GM12872 (cell line): Measurements from ENCODE around the gene FBXO45.

Experiments
- CTCF ChIP-seq: IDR thresholded peaks from 3 replicates; pipeline ENCODE4 v1.5.1; 2011; ENCODE audit warnings: low read depth, mild to moderate bottlenecking, low read length, moderate library complexity; ENCODE audit not compliant: insufficient read depth

Gene FBXO45

GRCh38 chr3:196531418-196531817 is 37.0 kb upstream of the FBXO45 start:
- TF ChIP-seq CTCF, result no peak

GRCh38 chr3:196533260-196533681 is 35.2 kb upstream of the FBXO45 start:
- TF ChIP-seq CTCF, result no peak

- peak; percentile 57 for TF ChIP-seq CTCF
Observed at GRCh38 chr3:196537319-196537984, 31.0 kb upstream of the FBXO45 start.

DNA sequence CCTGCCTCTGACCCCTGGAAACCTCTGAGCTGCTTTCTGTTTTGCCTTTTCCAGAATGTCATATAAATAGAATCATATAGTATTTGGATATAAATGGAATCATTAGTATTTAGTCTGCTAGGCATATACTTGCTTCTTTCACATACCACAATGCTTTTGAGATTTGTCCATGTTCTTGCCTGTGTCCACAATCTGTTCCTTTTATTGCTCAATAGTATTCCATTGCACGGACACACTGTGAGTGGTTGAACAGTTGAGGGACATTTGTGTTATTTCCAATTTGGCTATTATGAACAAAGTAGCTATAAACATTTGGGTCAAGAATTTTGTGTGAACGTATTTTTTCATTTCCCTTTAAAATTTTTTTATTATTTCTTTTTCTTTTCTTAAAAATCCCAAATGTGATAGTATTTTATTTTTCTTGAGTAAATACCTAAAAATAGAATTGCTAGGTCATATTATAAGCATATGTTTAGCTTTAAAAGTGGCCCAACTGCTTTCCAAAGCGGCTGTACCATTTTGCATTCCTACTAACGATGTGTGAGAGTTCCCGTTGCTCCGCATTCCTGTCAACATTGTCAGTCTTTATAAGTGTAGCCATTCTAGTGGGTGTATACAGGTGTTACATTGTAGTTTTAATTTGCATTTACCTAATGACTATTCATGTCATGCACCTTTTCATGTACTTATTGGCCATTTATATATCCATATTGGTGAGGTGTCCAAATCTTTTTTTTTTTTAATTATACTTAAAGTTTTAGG is 26.6 kb upstream of the FBXO45 start:
- no peak for TF ChIP-seq CTCF

DNA sequence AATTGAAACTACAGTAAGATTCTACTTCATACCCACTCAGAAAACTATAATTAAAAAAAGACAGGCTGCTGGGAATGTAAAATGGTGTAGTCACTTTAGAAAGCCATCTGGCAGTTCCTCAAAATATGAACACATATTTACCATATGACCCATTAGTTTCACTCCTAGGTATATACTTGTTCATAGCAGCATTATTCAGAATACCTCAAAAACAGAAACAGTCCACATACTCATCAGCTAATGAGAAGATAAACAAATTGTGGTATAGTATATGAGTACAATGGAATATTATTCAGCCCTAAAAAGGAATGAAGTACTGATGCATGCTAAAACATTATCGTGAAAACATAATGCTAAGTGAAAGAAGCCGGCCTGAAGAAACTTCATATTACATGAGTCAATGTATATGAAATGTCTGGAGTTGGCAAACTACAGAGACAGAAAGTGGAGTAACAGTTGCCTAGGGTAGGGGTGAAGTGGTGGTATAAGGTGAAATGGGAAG is 23.9 kb upstream of the FBXO45 start:
- no peak for TF ChIP-seq CTCF

GRCh38 chr3:196546537-196546936 is 21.9 kb upstream of the FBXO45 start:
- TF ChIP-seq CTCF, result no peak

- TF ChIP-seq CTCF, result no peak
Observed at GRCh38 chr3:196547067-196547466, 21.4 kb upstream of the FBXO45 start.
